Spleen (tissue), 11 donors: ENCODE measurements around the gene KIF6. TPM values are rescaled to one million over a fixed set of nuclear protein-coding genes. Genes with fewer than 3 reads are reported as not detected.

Source experiments
- DNase-seq: peaks from one replicate; pipeline ENCODE4 v3.0.0-alpha.2; 2020
- H3K27ac ChIP-seq, 8 donors: fragments of 200-600 bp; sonication (generic) in 7 of 8; 1 replicate in 4 of 8; 2 replicates in 4 of 8; pipeline versions ENCODE4 v1.5.0 to v1.8.0; 2016 to 2021; ENCODE audit warnings: inconsistent platforms in 4 of 8, mild to moderate bottlenecking in 4 of 8, moderate library complexity in 1 of 8
- H3K27me3 ChIP-seq, 7 donors: fragments of 200-600 bp; sonication (generic) in 6 of 7; replicated peaks in 1 of 7; 1 replicate in 4 of 7; 2 replicates in 3 of 7; pipeline versions ENCODE4 v1.5.0 to v1.8.0; 2016 to 2021; ENCODE audit warnings: inconsistent platforms in 3 of 7, mild to moderate bottlenecking in 1 of 7
- H3K36me3 ChIP-seq, 6 donors: fragments of 200-600 bp; sonication (generic) in 5 of 6; 1 replicate in 4 of 6; 2 replicates in 2 of 6; pipeline versions ENCODE4 v1.5.0 to v1.8.0; 2016 to 2021; ENCODE audit warnings: inconsistent platforms in 2 of 6
- H3K4me1 ChIP-seq, 6 donors: fragments of 200-600 bp; sonication (generic) in 5 of 6; 1 replicate in 3 of 6; 2 replicates in 3 of 6; pipeline versions ENCODE4 v1.5.0 to v1.8.0; 2016 to 2021; ENCODE audit warnings: inconsistent platforms in 3 of 6
- H3K4me3 ChIP-seq, 8 donors: fragments of 200-600 bp; sonication (generic) in 7 of 8; 1 replicate in 4 of 8; 2 replicates in 4 of 8; pipeline versions ENCODE4 v1.5.0 to v1.8.0; 2016 to 2021; ENCODE audit warnings: inconsistent platforms in 4 of 8, mild to moderate bottlenecking in 4 of 8, moderate library complexity in 2 of 8
- H3K9me3 ChIP-seq, 8 donors: fragments of 200-600 bp; sonication (generic) in 7 of 8; 1 replicate in 4 of 8; 2 replicates in 4 of 8; pipeline versions ENCODE4 v1.5.0 to v1.8.0; 2016 to 2021; ENCODE audit warnings: inconsistent platforms in 4 of 8
- POLR2A ChIP-seq, 3 donors: fragments of 450-650 bp; IDR thresholded peaks; one replicate each; pipeline ENCODE4 v1.5.1; 2017; ENCODE audit warnings: antibody characterized with exemption in 3 of 3, mild to moderate bottlenecking in 1 of 3
- POLR2AphosphoS5 ChIP-seq, 3 donors: sonication (generic); formaldehyde crosslinking; IDR thresholded peaks; one replicate each; pipeline ENCODE4 v1.5.1; 2017; ENCODE audit warnings: antibody characterized with exemption in 3 of 3
- WGBS, 5 donors: extraction: QIAGEN DNeasy Blood & Tissue Kit in 3 of 5; methylation state at CpG; one replicate each; pipeline versions ENCODE4 v1.1.5 to v1.1.7; 2013 to 2018; 5-methylcytosine and 5-hydroxymethylcytosine counted together
- intact Hi-C: fragments of 100-400 bp; cut with DNase I; formaldehyde crosslinking; loops from one replicate; pipeline ENCODE4 v1.15.0; 2023; ENCODE audit warnings: low total_unique reads
- polyA plus RNA-seq, 3 donors: library from polyadenylated mRNA; stranded (reverse); fragments of 200-250 nt; gene quantifications; one replicate each; pipeline ENCODE4 v1.2.1, GENCODE V29; 2013
- total RNA-seq, 7 donors: library from RNA; depleted of rRNA in 3 of 7; stranded (reverse); fragments of >200 nt in 3 of 7; fragmentation: NEBNext Ultra II Directional in 4 of 7; extraction: Animal tissue kit (Norgen Biotek cat#: 25700) in 4 of 7; gene quantifications; one replicate each; pipeline versions ENCODE4 v1.1.0 to v1.2.1, GENCODE V29; 2016 to 2021
- TF ChIP-seq, protein P1 (sequence below), 11 experiments: fragments of 200-600 bp in 7 of 11; fragments of 450-650 bp in 4 of 11; sonication (generic) in 4 of 11; IDR thresholded peaks in 8 of 11; conservative IDR thresholded peaks in 3 of 11; 1 replicate in 7 of 11; 2 replicates in 4 of 11; pipeline versions ENCODE4 v1.4.0 to v1.8.0; 2016 to 2021; ENCODE audit warnings: antibody characterized with exemption in 11 of 11, inconsistent platforms in 4 of 11, mild to moderate bottlenecking in 1 of 11
- donor health status: healthy with polysubstance abuse.
- donor health status: DM: no; HTN: no; CAD: no; lungs with moderate emphysema.
- donor health status: DM: no; HTN: no; CAD: no.
- donor health status: Bipolar disorder and iron deficiency.
- donor health status: healthy.
- donor health status: DM: no; HTN: no; CAD: no.
- donor health status: DM: yes; HTN: yes; CAD: no.

KIF6 gene
- total and polyA plus RNA-seq, 10 donors = 0.10 to 0.75 (median 0.24) TPM; not detected in 3

DNA sequence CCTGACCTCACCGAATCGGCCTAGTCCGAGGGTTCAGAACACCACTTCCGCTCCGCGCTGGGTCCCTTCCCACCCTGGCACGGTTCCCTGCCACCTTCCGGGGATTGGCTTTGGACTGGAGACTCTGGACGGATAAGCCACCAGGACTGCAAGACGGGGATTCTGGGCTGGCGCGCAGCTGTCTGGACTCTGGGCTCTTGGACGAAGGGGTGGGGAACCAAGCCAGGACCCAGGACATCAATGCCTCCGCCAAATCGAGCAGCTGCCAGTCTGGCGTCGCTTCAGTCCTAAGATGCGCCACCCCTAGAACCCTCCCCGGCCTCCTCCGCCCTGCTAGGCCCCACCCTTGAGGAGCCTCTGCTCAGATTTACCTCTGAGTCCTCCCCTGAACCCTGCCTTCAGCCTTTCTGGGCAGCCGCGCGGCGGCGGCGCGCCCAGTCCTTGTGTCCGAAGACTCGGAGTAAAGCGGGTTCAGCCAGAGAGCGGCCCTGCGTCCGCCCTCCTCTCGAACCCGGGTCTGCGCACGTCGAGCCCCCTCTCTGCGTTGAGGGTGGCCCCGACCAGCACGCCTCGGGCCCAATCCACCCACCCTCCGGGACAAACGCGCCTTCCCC, 412.2 kb downstream of the KIF6 start:
- Histone ChIP-seq H3K4me3 (peak overlapping the region in 7 of 8 donors; percentile 18 to 59 (median 28)), H3K9me3 (no peaks in the 10 kb centered on the region), H3K27ac (no peak overlapping the region), H3K27me3 (peaks cover 7 to 69% (median 40%) of the 10 kb centered on the region in 7 donors), H3K36me3 (no peaks in the 10 kb centered on the region), H3K4me1 (peaks cover 10 to 31% (median 18%) of the 10 kb centered on the region in 6 donors)
- TF ChIP-seq POLR2A (IDR thresholded peaks at IDR 0.05) (no peak), POLR2AphosphoS5 (IDR thresholded peaks at IDR 0.05) (no peak)
- TF ChIP-seq, protein P1, sequence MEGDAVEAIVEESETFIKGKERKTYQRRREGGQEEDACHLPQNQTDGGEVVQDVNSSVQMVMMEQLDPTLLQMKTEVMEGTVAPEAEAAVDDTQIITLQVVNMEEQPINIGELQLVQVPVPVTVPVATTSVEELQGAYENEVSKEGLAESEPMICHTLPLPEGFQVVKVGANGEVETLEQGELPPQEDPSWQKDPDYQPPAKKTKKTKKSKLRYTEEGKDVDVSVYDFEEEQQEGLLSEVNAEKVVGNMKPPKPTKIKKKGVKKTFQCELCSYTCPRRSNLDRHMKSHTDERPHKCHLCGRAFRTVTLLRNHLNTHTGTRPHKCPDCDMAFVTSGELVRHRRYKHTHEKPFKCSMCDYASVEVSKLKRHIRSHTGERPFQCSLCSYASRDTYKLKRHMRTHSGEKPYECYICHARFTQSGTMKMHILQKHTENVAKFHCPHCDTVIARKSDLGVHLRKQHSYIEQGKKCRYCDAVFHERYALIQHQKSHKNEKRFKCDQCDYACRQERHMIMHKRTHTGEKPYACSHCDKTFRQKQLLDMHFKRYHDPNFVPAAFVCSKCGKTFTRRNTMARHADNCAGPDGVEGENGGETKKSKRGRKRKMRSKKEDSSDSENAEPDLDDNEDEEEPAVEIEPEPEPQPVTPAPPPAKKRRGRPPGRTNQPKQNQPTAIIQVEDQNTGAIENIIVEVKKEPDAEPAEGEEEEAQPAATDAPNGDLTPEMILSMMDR (IDR thresholded peaks at IDR 0.05 in 8 of 11, conservative IDR thresholded peaks at IDR 0.05 in 3 of 11) = no peak
- no peak for DNase-seq
- intact Hi-C loops = no loop called here
- 8 to 58% (median 17%) methylated on average over 11 to 45 of the region's 45 CpGs for WGBS, 5 donors

DNA sequence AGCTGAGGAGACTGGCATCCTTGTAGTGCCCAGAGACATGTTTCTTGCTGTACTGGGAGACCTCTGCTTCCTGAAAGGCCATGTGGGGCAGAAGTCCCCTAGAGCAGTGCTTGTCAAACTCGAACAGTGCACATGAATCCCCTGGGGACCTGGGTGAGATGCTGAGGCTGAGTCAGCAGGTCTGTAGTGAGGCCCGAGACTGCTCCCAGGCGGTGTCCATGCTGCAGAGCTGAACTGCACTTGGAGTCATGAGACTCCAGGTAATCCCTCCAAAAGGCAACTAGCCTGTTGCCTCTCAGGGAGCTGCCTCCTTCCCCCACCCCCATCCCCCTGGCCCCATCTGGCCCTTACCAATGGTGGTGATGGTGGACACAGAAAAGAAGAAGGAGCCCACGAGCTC, 414.7 kb downstream of the KIF6 start:
- WGBS, 5 donors = 48 to 69% (median 61%) methylated on average over 2 to 4 of the region's 4 CpGs
- peaks cover 7 to 62% (median 40%) of the 10 kb centered on the region in 7 donors for H3K27me3 ChIP-seq
- TF ChIP-seq POLR2AphosphoS5 (IDR thresholded peaks at IDR 0.05) (no peak), POLR2A (IDR thresholded peaks at IDR 0.05) (no peak)
- H3K27ac ChIP-seq = no peak overlapping the region
- no peak for DNase-seq
- H3K36me3 ChIP-seq = no peaks in the 10 kb centered on the region
- peaks cover 10 to 31% (median 18%) of the 10 kb centered on the region in 6 donors for H3K4me1 ChIP-seq
- H3K4me3 ChIP-seq = no peak overlapping the region
- H3K9me3 ChIP-seq = no peaks in the 10 kb centered on the region
- intact Hi-C loops = no loop called here

DNA sequence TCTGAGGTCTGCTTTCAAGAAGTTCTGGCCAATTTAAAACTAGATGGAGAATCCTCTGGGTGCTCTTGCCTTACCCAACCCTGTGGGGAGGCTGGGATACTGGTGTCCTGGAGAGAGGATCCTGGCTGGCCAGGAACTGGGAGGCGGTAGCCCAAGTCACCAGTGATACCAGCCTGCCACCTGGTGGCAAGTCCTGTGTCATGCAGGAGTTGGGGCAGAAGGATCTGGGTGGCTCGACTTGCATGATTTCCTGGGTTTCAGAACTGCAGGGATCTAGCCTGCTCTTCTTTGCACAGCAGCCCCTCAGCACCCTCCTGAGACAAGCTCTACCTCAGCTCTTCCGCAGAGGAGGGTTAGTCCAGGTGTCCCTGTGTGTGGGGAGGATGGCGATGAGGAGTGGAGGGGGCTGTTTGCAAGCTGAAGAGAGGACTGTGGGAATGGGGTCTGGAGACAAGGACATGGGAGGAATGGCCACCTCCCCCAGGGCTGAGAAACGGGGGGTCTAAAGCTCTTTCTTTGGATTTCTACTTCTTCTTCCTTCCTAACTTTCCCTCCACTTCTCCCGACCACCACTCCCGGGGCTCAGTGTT, 415.2 kb downstream of the KIF6 start:
- DNase-seq = peak; percentile 88
- TF ChIP-seq, protein P1 (IDR thresholded peaks at IDR 0.05 in 8 of 11, conservative IDR thresholded peaks at IDR 0.05 in 3 of 11) = peak; percentile 77 to 96 (median 88)
- TF ChIP-seq POLR2AphosphoS5 (IDR thresholded peaks at IDR 0.05) = no peak
- WGBS, 5 donors = 45 to 56% (median 53%) methylated on average over 7 of the region's 7 CpGs
- intact Hi-C loops = loop anchor here (10.0 kb wide), 1 partner anchor 335 kb away; no protein-coding TSS in a partner anchor
- H3K4me3 ChIP-seq = no peak overlapping the region
- no peaks in the 10 kb centered on the region for H3K36me3 ChIP-seq
- H3K9me3 ChIP-seq = no peaks in the 10 kb centered on the region
- H3K27ac ChIP-seq = no peak overlapping the region
- H3K4me1 ChIP-seq = peaks cover 10 to 28% (median 18%) of the 10 kb centered on the region in 6 donors
- H3K27me3 ChIP-seq = peaks cover 7 to 57% (median 37%) of the 10 kb centered on the region in 7 donors

- WGBS, 5 donors = 71 to 89% (median 81%) methylated on average over 3 of the region's 3 CpGs
- Histone ChIP-seq H3K36me3 (no peaks in the 10 kb centered on the region), H3K4me1 (peaks cover 0 to 10% (median 2%) of the 10 kb centered on the region in 6 donors), H3K27ac (no peak overlapping the region), H3K4me3 (no peak overlapping the region), H3K27me3 (peaks cover under 1 to 35% (median 11%) of the 10 kb centered on the region in 7 donors), H3K9me3 (no peaks in the 10 kb centered on the region)
- DNase-seq = no peak
- TF ChIP-seq POLR2A (IDR thresholded peaks at IDR 0.05) = no peak
- TF ChIP-seq, protein P1 (IDR thresholded peaks at IDR 0.05 in 8 of 11, conservative IDR thresholded peaks at IDR 0.05 in 3 of 11) = no peak
- intact Hi-C loops = loop anchor here (10.0 kb wide), 1 partner anchor 333 kb away; no protein-coding TSS in a partner anchor
These were observed 417.7 kb downstream of the KIF6 start for GRCh38 chr6:39307462-39307861.
